Transverse colon (tissue), 4 donors: ENCODE measurements around the gene TMTC2. TPM values are rescaled to one million over a fixed set of nuclear protein-coding genes. Genes with fewer than 3 reads are reported as not detected.

ENCODE experiments used
- DNase-seq: peaks from one replicate; pipeline ENCODE4 v3.0.0-alpha.2; 2019
- H3K27ac ChIP-seq, 4 donors: fragments of 200-600 bp; sonication (generic); 2 replicates each; pipeline ENCODE4 v1.5.1; 2016 to 2018; ENCODE audit warnings: inconsistent platforms in 4 of 4
- H3K27me3 ChIP-seq: fragments of 200-600 bp; sonication (generic); 2 replicates; pipeline ENCODE4 v1.5.1; 2017; ENCODE audit warnings: inconsistent platforms
- H3K36me3 ChIP-seq, 4 donors: fragments of 200-600 bp; sonication (generic); 2 replicates each; pipeline ENCODE4 v1.5.1; 2017 to 2019; ENCODE audit warnings: inconsistent platforms in 4 of 4
- H3K4me1 ChIP-seq, 4 donors: fragments of 200-600 bp; sonication (generic); 2 replicates each; pipeline ENCODE4 v1.5.1; 2017 to 2020; ENCODE audit warnings: inconsistent platforms in 4 of 4
- H3K4me3 ChIP-seq, 4 donors: fragments of 200-600 bp; sonication (generic); 1 replicate in 1 of 4; 2 replicates in 3 of 4; pipeline versions ENCODE4 v1.5.1 to v1.6.1; 2017 to 2019; ENCODE audit warnings: inconsistent platforms in 4 of 4
- H3K9me3 ChIP-seq, 2 donors: fragments of 200-600 bp; sonication (generic); 2 replicates each; pipeline ENCODE4 v1.5.1; 2017 to 2019; ENCODE audit warnings: inconsistent platforms in 2 of 2
- EP300 ChIP-seq: sonication (generic); formaldehyde crosslinking; IDR thresholded peaks from one replicate; pipeline ENCODE4 v1.6.1; 2017; ENCODE audit warnings: antibody characterized with exemption, low read depth
- POLR2A ChIP-seq: fragments of 450-650 bp; IDR thresholded peaks from one replicate; pipeline ENCODE4 v1.6.1; 2016; ENCODE audit warnings: antibody characterized with exemption, mild to moderate bottlenecking, moderate library complexity
- POLR2AphosphoS5 ChIP-seq, 3 donors: sonication (generic); formaldehyde crosslinking; IDR thresholded peaks; one replicate each; pipeline ENCODE4 v1.6.1; 2016; ENCODE audit warnings: antibody characterized with exemption in 3 of 3
- WGBS, 2 donors: methylation state at CpG; one replicate each; pipeline ENCODE4 v1.1.5; 2018; ENCODE audit warnings: low coverage in 1 of 2; 5-methylcytosine and 5-hydroxymethylcytosine counted together
- in situ Hi-C, 4 donors: fragments of 200-750 bp; cut with MboI; loops; one replicate each; pipeline versions ENCODE4 v1.15.0 to v1.15.1; 2017; ENCODE audit warnings: low sequenced_read_pairs in 3 of 4, low pct_ligation_motif_present in 1 of 4, low pct_unique_long_range_greater_than_20kb in 1 of 4
- intact Hi-C: fragments of 100-400 bp; cut with DNase I; formaldehyde crosslinking; loops from one replicate; pipeline ENCODE4 v1.15.1; 2023; ENCODE audit warnings: low total_unique reads
- total RNA-seq, 4 donors: library from RNA; depleted of rRNA; stranded (reverse); fragments of >200 nt; gene quantifications; one replicate each; pipeline ENCODE4 v1.1.0, GENCODE V29; 2016
- TF ChIP-seq, protein P1 (sequence below), 5 experiments: fragments of 200-600 bp in 3 of 5; fragments of 450-650 bp in 2 of 5; sonication (generic) in 3 of 5; IDR thresholded peaks; 1 replicate in 2 of 5; 2 replicates in 3 of 5; pipeline ENCODE4 v1.5.1; 2016 to 2017; ENCODE audit warnings: antibody characterized with exemption in 5 of 5, inconsistent platforms in 3 of 5, mild to moderate bottlenecking in 2 of 5, moderate library complexity in 1 of 5

Gene TMTC2
- total RNA-seq, 4 donors from 2014 or later: 11.3 to 19.8 (median 17.1) TPM

DNA sequence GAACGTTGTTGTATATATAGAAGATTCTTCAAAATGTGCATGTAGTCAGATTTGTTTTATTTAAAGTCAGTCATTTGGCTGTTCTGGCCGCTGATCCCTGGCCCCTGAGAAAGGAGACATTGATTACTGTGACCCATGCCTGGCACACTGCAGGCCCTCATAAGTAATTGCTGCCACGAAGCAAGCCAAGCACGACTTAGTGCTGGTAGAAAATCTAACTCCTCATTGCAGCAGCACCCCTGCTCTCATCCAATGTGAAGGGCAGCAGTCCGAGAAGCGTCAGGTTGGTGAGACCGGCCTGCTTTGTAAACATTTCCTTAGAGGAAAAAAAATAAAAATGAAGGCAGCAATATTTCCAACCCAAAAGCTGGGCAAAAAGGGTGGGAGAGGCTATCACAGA is 22.8 kb upstream of the TMTC2 start:
- peaks cover 0 to 5% (median 0%) of the 10 kb centered on the region in 4 donors for H3K4me1 ChIP-seq
- intact Hi-C loops: no loop called here
- H3K27me3 ChIP-seq: no peaks in the 10 kb centered on the region
- no peak overlapping the region for H3K4me3 ChIP-seq
- no peak overlapping the region for H3K27ac ChIP-seq
- WGBS, 2 donors: 58 to 73% methylated on average over 2 to 7 of the region's 7 CpGs
- no peaks in the 10 kb centered on the region for H3K36me3 ChIP-seq
- no peak for TF ChIP-seq POLR2AphosphoS5 (IDR thresholded peaks at IDR 0.05)
- no peak for TF ChIP-seq EP300
- TF ChIP-seq, protein P1, sequence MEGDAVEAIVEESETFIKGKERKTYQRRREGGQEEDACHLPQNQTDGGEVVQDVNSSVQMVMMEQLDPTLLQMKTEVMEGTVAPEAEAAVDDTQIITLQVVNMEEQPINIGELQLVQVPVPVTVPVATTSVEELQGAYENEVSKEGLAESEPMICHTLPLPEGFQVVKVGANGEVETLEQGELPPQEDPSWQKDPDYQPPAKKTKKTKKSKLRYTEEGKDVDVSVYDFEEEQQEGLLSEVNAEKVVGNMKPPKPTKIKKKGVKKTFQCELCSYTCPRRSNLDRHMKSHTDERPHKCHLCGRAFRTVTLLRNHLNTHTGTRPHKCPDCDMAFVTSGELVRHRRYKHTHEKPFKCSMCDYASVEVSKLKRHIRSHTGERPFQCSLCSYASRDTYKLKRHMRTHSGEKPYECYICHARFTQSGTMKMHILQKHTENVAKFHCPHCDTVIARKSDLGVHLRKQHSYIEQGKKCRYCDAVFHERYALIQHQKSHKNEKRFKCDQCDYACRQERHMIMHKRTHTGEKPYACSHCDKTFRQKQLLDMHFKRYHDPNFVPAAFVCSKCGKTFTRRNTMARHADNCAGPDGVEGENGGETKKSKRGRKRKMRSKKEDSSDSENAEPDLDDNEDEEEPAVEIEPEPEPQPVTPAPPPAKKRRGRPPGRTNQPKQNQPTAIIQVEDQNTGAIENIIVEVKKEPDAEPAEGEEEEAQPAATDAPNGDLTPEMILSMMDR (IDR thresholded peaks at IDR 0.05): no peak
- TF ChIP-seq POLR2A: no peak
- no peaks in the 10 kb centered on the region for H3K9me3 ChIP-seq
- in situ Hi-C loops: no loop called here
- no peak for DNase-seq

DNA sequence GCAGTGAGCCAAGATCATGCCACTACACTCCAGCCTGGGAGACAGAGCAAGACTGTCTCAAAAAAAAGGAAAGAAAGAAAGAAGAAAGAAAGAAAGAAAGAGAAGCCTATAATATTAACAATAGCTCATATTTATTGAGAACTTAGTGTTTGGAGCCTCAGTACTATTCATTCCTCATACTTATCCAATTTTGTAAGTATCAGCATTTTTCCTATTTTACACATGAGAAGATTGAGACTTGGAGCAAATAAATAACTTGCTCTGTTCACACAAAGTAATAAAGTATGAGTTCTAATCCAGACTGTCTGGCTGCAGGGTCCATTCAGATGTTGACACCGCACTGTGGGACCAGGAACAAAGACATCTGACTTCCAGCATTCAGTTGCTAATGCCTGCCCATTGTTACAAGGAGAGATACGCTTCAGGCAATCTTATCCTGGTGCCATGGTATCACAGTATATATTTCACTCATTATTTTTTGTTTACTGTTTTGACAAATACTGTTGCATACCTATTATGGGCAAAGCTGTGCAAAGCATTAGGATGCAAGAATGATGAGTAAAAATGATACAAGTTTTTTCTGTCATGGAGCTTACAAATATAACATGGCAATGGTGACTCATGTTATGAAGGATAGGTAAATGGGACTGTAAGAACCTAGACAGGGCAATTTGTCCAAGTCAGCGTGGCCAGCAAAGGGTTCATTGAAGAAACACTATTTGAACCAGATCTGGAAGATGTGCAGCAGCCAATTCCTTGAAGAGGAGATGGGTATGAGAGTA is 21.4 kb upstream of the TMTC2 start:
- TF ChIP-seq POLR2AphosphoS5 (IDR thresholded peaks at IDR 0.05): no peak
- no peak for TF ChIP-seq POLR2A
- no peak for TF ChIP-seq EP300
- TF ChIP-seq, protein P1 (IDR thresholded peaks at IDR 0.05): no peak
- in situ Hi-C loops: no loop called here
- H3K9me3 ChIP-seq: no peaks in the 10 kb centered on the region
- H3K27ac ChIP-seq: no peak overlapping the region
- H3K27me3 ChIP-seq: no peaks in the 10 kb centered on the region
- 85% methylated on average over 3 of the region's 3 CpGs for WGBS, 2 donors
- H3K4me3 ChIP-seq: no peak overlapping the region
- H3K4me1 ChIP-seq: peaks cover 0 to 5% (median 0%) of the 10 kb centered on the region in 4 donors
- intact Hi-C loops: no loop called here
- H3K36me3 ChIP-seq: no peaks in the 10 kb centered on the region
- DNase-seq: no peak

DNA sequence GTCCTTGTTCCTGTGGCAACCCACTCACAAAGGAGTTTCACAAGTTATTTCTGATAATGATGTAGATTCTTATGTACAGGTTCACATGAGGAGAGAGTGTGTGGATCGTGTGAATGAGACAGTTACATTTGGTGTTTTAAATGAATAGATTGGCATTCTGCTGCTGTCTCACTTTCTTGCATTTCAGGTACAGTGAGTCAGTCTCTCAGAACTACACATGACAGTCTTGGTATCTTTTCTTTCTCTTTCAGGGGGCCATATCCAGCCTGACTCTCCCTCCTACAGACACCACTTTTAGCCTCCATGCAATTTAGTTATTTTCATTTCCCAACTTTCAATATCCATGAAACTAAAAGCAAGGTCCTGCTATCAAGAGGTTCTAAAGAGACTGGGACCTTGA is 19.9 kb upstream of the TMTC2 start:
- intact Hi-C loops: no loop called here
- WGBS, 2 donors: 82 to 83% methylated on average over 1 of the region's 1 CpG
- TF ChIP-seq, protein P1 (IDR thresholded peaks at IDR 0.05): no peak
- TF ChIP-seq POLR2A (no peak), POLR2AphosphoS5 (IDR thresholded peaks at IDR 0.05) (no peak), EP300 (no peak)

DNA sequence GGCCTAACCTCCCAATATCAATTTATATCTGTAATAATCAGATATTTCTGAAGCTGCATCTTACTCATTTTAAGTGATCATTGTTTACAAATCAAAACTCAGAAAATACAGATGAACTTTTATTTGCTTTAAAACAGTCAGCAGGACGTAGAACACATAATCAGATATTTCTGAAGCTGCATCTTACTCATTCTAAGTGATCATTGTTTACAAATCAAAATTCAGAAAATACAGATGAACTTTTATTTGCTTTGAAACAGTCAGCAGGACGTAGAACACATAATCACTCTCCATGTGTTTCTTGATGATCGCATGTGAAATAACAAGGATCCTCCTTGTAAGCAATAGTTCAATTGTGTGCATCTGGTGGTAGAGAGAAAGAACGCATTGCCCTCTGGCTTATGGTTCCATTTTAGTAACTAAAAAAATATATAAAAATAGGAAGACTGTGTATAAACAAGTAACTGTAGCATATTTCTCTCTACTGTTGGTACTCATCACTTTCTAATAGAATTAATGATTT is 15.0 kb upstream of the TMTC2 start:
- DNase-seq: no peak
- no peaks in the 10 kb centered on the region for H3K9me3 ChIP-seq
- no peak overlapping the region for H3K4me3 ChIP-seq
- in situ Hi-C loops: no loop called here
- H3K36me3 ChIP-seq: no peaks in the 10 kb centered on the region
- no peaks in the 10 kb centered on the region for H3K4me1 ChIP-seq
- no peaks in the 10 kb centered on the region for H3K27me3 ChIP-seq
- TF ChIP-seq POLR2AphosphoS5 (IDR thresholded peaks at IDR 0.05): no peak
- TF ChIP-seq EP300: no peak
- TF ChIP-seq, protein P1 (IDR thresholded peaks at IDR 0.05): no peak
- no peak for TF ChIP-seq POLR2A
- WGBS, 2 donors: 77 to 82% methylated on average over 4 of the region's 4 CpGs
- intact Hi-C loops: no loop called here
- H3K27ac ChIP-seq: no peak overlapping the region

More for the DNA sequence above, 19.9 kb upstream of the TMTC2 start:
- DNase-seq: no peak
- no peaks in the 10 kb centered on the region for H3K4me1 ChIP-seq
- no peaks in the 10 kb centered on the region for H3K27me3 ChIP-seq
- H3K27ac ChIP-seq: no peak overlapping the region
- in situ Hi-C loops: no loop called here
- no peaks in the 10 kb centered on the region for H3K36me3 ChIP-seq
- no peaks in the 10 kb centered on the region for H3K9me3 ChIP-seq
- H3K4me3 ChIP-seq: no peak overlapping the region
